Measurements from ENCODE around the gene LHX2. TPM values are rescaled to one million over a fixed set of nuclear protein-coding genes. Genes with fewer than 3 reads are reported as not detected.
"Not testable (repeated sequence)": the region's sequence is repeated elsewhere in the genome, so short reads cannot be mapped to it uniquely, and the experiment has no call there.

LHX2 gene, protein sequence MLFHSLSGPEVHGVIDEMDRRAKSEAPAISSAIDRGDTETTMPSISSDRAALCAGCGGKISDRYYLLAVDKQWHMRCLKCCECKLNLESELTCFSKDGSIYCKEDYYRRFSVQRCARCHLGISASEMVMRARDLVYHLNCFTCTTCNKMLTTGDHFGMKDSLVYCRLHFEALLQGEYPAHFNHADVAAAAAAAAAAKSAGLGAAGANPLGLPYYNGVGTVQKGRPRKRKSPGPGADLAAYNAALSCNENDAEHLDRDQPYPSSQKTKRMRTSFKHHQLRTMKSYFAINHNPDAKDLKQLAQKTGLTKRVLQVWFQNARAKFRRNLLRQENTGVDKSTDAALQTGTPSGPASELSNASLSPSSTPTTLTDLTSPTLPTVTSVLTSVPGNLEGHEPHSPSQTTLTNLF
- not detected for total RNA-seq
- long read RNA-seq, donor 1 = 0 reads
- long read RNA-seq, donor 2 = 0 reads

DNA sequence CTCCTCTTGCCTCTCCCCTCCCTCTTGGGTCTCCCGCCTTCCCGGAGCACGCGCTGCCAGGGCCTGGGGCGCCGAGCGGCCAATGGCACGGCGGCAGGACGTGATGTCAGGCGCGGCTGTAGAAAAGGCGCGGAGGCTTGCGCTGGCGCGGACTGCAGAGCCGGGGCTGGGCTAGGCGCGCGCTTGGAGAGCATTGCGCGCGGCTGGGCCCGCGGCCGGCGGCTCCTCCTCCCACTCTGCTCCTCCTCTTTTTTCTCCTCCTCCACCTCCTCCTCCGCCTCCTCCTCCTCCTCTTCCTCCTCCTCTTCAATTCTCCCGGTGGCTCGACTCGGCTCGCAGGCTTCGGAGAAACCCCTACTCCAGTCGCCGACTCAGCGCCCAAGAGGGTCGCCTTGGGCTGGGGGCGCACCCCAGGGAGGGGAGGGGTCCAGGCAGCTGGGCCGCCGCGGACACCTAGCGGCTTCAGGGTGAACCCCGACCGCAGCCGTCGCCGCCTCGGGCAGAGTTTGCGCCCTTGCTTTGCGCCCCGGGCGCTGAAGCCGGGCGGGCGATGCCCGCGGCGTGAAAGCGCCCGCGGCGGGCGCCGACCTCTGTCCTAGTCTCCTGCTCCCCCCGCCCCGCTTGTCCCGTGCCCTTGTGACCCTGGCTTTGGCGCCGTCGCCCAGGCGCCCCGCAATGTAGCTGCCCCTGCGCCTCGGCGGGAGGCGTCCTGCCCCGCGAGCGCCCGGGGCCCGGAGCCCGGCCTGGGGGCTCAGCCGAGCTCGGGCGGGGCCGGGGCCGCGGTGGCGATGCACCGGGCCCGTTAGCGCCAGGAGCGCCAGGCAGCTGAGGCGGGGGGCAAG lies at the start of gene LHX2:
Gene LHX2, plus strand, starts transcription at position 309 of the 842 bp plus-strand sequence. CDS start 581 bp downstream, outside the sequence.
- intact Hi-C loops (cut with DNase I) = no loop called here
- peak; percentile 85 for DNase-seq (ENCODE audit: low spot score)

DNA sequence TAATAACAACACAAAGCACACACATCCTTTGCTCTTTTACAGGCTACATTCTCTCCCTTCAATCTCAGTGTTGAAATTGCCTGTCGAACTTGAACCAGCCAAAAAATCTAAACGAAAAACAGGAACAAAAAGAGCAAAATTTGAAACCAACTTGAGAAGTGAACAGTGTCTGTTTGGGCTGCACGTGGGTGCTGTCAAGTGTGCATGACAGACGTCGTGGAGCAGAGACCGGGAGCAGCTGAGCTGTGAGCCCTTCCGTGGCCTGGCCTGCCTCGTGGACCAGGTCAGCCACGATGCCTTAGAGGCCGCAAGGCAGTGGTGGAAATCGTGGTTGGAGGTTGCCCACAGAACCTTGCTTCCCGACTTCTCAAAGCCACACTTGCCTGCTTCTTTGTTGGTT lies 46.8 kb upstream of the LHX2 start:
- intact Hi-C loops (cut with DNase I) = no loop called here
- no peak for DNase-seq (ENCODE audit: low spot score)

GRCh38 chr9:123965801-123966686 lies 45.5 kb upstream of the LHX2 start:
- DNase-seq (ENCODE audit: low spot score) = no peak
- intact Hi-C loops (cut with DNase I) = no loop called here

- intact Hi-C loops (cut with DNase I) = no loop called here
- no peak for DNase-seq (ENCODE audit: low spot score)
Observed at GRCh38 chr9:123967323-123967722, 44.2 kb upstream of the LHX2 start.

GRCh38 chr9:123972618-123973017 lies 39.0 kb upstream of the LHX2 start:
- DNase-seq (ENCODE audit: low spot score) = no peak
- intact Hi-C loops (cut with DNase I) = no loop called here

DNA sequence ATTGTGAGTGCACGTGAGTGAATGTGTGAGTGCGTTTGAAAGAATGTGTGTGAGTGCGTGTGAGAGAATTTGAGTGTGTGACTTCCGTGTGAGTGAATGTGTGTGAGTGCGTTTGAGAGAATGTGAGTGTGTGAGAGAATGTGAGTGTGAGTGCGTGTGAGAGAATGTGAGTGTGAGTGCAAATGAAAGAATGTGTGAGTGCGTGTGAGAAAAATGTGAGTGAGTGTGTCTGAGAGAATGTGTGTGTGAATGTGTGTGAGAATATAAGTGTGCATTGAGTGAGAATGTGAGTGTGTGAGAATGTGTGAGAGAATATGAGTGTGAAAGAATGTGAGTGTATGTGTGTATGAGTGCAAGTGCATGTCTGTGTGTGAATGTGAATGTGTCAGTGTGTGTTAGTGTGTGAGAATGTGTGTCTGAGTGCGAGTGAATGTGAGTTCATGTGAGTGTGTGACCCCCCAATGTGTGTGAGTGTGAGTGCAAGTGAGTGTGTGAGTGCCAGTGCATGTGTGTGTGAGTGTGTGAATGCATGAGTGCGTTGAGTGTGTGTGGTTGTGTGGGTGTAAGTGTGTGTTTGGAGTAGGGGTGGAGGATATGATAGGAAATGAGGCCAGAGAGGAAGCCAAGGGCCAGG lies 37.9 kb upstream of the LHX2 start:
- intact Hi-C loops (cut with DNase I) = no loop called here

DNA sequence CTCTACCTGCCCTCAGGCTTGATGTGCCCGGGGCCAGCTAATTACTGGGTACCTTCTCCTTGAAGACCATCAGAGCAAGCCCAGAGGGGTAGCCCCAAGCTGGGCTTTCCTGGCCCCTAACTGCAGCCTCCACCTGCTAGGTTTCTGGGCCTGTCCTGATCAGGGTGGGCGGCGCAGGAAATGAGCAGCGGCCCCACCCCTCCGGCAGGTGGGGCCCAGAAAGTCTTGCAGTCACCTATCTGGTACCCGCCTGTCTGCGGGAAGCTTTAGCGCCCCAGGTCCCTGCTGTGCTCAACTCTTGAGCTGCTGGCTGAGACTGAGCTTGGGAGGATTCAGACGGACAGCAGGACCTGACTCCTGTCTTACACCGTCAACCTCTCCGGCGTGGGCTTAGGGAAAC lies 37.1 kb upstream of the LHX2 start:
- intact Hi-C loops (cut with DNase I) = no loop called here
- peak; percentile 37 for DNase-seq (ENCODE audit: low spot score)

More for the DNA sequence above, 37.9 kb upstream of the LHX2 start:
- DNase-seq (ENCODE audit: low spot score) = no peak

DNA sequence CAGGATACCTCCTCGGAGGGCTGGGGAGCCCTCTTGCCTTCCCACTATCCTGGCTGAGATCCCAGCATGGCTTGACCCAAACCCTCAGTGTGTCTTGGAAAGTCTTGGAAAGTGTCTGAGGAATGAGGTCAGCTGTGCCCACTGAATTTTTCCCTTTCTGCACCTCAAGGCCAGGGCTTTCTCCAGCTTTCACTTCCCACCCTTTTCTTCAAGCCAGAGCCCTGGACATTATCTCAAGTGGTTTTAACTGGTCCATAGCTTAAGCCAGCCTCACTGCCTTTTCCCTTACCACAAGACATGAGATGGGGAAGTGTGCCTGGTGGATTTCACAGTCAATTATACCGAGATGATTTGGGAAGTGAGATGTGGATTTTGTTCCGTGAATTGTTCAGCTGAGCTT lies 35.7 kb upstream of the LHX2 start:
- no peak for DNase-seq (ENCODE audit: low spot score)
- intact Hi-C loops (cut with DNase I) = no loop called here

DNA sequence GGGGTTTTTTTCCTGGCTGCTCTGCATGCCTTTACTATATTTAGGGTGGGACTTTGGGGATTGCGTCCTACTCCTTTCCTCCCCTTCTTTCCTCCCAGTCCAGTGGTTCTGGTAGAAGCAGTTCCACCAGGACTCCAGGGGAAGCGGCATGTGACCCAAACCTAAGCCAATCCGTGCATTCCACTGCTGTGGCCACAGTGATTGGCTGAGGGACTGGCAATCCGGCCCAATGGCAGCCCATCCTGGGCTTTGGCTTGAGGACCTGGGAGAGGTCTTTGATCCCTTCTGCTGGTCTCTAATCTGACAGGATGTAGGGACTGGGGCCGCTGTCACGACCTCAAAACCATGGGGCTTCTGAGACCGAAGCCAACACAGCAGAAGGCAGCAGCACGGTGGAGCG lies 35.0 kb upstream of the LHX2 start:
- intact Hi-C loops (cut with DNase I) = not testable (repeated sequence)

DNA sequence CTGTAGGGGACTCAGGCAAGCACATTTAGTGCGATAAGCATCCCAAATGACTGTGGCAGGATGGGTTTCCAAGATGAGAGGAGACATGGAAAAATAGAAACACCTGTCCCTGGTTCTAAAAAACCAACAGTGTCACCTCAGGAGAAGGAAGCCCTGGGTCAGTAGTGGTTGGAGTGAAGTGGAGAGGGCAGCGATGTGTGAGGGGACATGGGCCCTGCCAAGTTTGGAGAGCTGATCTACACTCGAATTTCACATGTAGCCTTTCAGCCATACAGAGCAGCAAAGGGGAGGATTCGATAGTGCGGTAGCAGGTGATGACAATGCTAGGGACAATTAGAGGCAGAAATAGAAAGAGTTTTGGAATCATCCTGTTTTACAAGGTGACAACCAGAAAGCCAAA lies 32.6 kb upstream of the LHX2 start:
- DNase-seq (ENCODE audit: low spot score) = no peak
- intact Hi-C loops (cut with DNase I) = no loop called here

More for the DNA sequence above, 35.0 kb upstream of the LHX2 start:
- DNase-seq (ENCODE audit: low spot score) = not testable (repeated sequence)

GRCh38 chr9:123982535-123982934 lies 29.0 kb upstream of the LHX2 start:
- DNase-seq (ENCODE audit: low spot score) = no peak
- intact Hi-C loops (cut with DNase I) = no loop called here

DNA sequence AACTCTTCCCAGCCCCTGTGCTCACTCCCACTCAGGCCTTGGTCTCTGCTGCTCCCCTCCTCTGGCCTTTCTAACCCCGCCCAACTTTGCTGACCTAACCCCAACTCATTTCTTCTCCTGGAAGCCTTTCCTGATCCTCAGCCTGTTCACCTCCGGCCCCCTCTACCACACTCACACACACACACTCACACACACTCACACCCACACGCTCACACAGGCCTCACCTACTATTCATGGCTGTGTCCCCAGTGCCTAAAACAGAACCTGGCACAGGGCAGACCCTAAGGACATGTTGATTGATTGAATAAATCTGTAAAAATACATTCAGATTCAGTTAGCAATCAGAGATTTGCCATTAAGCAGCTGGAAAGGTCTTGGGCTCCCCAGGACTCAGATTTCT lies 28.5 kb upstream of the LHX2 start:
- no peak for DNase-seq (ENCODE audit: low spot score)
- intact Hi-C loops (cut with DNase I) = no loop called here

GRCh38 chr9:123984802-123985201 lies 26.8 kb upstream of the LHX2 start:
- intact Hi-C loops (cut with DNase I) = no loop called here
- no peak for DNase-seq (ENCODE audit: low spot score)

- no peak for DNase-seq (ENCODE audit: low spot score)
- intact Hi-C loops (cut with DNase I) = no loop called here
Observed at GRCh38 chr9:123985869-123986268, 25.7 kb upstream of the LHX2 start.

DNA sequence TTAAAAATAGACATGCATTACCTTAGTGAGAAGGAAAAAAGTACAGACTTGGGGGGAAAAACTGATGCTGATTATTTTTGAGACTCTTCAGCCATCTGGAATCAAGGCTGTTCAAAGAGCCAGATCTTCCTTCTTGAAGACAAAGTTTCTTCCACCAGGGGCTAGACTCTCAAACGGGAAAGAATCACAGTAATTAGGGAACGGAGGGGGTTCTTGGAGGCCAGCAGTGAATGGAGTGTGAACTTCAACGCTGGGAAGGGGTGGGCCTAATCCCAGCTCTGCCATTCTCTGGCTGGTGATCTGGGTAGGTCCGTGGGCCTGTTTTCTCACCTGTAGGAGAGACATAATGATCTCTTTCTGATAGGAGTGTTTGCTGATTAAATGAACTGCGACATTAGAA lies 21.1 kb upstream of the LHX2 start:
- intact Hi-C loops (cut with DNase I) = no loop called here
- no peak for DNase-seq (ENCODE audit: low spot score)

DNA sequence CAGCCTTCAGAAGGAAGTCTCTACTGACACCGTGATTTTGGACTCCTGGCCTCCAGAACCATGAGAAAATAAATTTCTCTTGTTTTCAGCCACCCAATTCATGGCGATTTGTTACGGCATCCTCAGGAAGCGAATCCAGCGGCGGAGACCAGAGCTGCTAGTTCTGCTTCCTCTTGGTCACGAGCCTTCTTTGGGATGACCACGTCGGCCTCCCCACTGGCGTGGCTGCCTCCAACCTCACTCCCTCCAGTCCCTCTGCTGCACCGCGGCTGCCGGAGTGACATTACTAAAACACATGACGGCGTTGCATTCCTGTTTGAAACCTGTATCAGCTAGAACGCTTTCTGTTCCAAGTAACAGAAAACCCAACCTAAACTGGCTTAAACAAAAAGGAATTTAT lies 18.9 kb upstream of the LHX2 start:
- intact Hi-C loops (cut with DNase I); DNase-seq (ENCODE audit: low spot score): not testable (repeated sequence)

- DNase-seq (ENCODE audit: low spot score) = no peak
- intact Hi-C loops (cut with DNase I) = no loop called here
Observed at GRCh38 chr9:123996731-123997421, 14.7 kb upstream of the LHX2 start.

DNA sequence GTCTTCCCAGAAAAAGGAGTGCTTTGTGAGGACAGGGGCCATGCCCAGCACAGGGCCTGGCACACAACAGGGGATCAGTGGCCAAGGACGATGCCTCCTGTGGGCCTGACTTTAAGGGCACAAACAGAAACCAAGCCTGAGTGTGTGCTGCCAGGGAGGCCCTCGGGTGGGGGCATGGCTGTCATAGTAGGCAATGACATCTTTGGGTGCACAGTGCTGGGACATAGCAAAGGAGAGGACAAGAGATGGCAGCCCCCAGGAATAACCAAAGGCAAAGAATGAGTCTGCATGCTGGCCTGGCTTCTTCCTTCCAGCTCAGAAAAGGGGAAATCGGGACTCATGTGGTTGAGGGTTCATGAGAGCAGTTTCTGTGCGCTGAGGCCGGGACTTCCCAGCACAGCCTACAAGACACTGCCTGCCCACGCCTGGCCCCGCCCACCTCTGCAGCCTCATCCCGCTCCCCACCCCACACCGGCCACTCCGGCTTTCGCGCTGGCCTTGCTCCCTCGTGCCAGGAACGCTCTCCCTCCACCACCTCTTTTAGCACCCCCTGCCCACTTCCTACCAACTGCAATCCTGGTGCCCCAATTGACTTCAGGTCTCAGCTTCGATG lies 13.8 kb upstream of the LHX2 start:
- DNase-seq (ENCODE audit: low spot score) = peak; percentile 86
- intact Hi-C loops (cut with DNase I) = no loop called here
